ENCODE data around the gene CUL1. TPM values are rescaled to one million over a fixed set of nuclear protein-coding genes. Genes with fewer than 3 reads are reported as not detected.
A peak's percentile ranks its signal among the peaks of the same experiment; 100 is the strongest.

The CUL1 gene
- total and polyA plus RNA-seq, 2 experiments from 2014 or later: 35.6 to 71.3 TPM

DNA sequence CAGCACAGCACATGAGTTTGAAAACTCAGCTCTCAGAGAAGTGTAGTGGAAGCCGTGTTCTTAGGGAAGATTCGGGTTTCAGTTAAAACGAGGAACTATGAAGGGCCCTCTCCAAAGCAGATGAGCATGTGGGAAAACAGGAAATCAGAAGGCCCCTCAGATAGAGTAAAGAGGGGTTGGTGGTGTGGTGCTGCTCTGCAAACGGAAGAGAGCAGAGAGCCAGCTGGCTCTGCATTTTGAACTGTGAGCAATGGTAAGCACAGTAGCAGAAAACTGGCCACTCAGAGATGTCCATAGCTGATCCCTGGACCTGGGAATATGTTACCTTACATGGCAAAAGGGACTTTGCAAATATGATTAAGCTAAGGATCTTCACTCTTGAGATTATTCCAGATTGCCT is 27.9 kb upstream of the CUL1 start (continued):
- TF ChIP-seq ETS1 (IDR thresholded peaks at IDR 0.05): no peak
- no peak for TF ChIP-seq STAT1 (IDR thresholded peaks at IDR 0.05; ENCODE audit: unreplicated experiment)
- TF ChIP-seq JUNB (IDR thresholded peaks at IDR 0.05; ENCODE audit: unreplicated experiment): no peak
- TF ChIP-seq NANOG (IDR thresholded peaks at IDR 0.05; ENCODE audit: borderline replicate concordance): no peak

DNA sequence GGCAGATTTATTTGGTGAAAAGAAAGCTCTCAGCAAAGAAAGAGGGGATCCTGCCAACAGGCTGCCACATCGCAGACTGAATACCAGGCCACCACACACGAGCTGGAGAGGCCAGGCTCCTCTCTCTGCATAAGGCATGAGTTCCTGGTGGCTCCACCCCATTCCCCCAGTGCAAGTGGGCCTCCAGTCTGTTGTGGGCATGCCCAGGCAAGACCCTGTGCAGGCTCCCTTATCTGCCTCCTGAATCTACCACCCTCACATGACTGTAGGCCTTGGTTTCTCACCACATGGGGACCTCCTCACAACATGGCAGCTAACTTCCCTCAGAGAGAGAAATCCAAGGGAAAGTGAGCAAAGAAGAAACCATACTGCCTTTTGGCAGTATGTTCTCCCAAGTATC is 26.7 kb upstream of the CUL1 start:
- H3K9me2 ChIP-seq (ENCODE audit: insufficient read depth): peaks cover 7% of the 10 kb centered on the region; the same call in 1 of the 2 replicates
- Mint-ChIP-seq H3K27ac (no peak overlapping the region), H3K4me1 (peaks cover 5% of the 10 kb centered on the region; the same call in 2 of the 3 replicates), H3K4me3 (no peak overlapping the region), H3K27me3 (ENCODE audit: insufficient read depth, low read depth, poor library complexity) (peaks cover 1% of the 10 kb centered on the region), H3K9me3 (peaks cover 13% of the 10 kb centered on the region), H3K36me3 (ENCODE audit: low read depth) (peaks cover 6% of the 10 kb centered on the region; the same call in 2 of the 3 replicates)
- no peak overlapping the region for H3K4me3 ChIP-seq
- H3K79me2 ChIP-seq (replicated peaks; ENCODE audit: insufficient read depth): no peaks in the 10 kb centered on the region
- no peaks in the 10 kb centered on the region for H3K27me3 ChIP-seq (ENCODE audit: insufficient read depth)
- no peaks in the 10 kb centered on the region for H3K4me1 ChIP-seq (ENCODE audit: insufficient read depth)
- no peaks in the 10 kb centered on the region for H4K20me1 ChIP-seq (replicated peaks; ENCODE audit: insufficient read depth)
- H3K36me3 ChIP-seq (ENCODE audit: insufficient read depth): no peaks in the 10 kb centered on the region
- H3K27ac ChIP-seq (ENCODE audit: low read depth): no peak overlapping the region
- ATAC-seq: no peak
- 0 out of 2 replicates have a peak overlapping the region, but pooled peaks have one; percentile 63 for H2AFZ ChIP-seq
- no peaks in the 10 kb centered on the region for H3F3A ChIP-seq (replicated peaks; ENCODE audit: low read depth)
- DNase-seq (ENCODE audit: low spot score): no peak
- no peak overlapping the region for H3K4me2 ChIP-seq
- TF ChIP-seq EZH2 (IDR thresholded peaks at IDR 0.05; ENCODE audit: low read depth, unreplicated experiment) (no peak), EZH2phosphoT487 (IDR thresholded peaks at IDR 0.05; ENCODE audit: unreplicated experiment) (no peak), JUNB (IDR thresholded peaks at IDR 0.05; ENCODE audit: unreplicated experiment) (no peak), NANOG (IDR thresholded peaks at IDR 0.05; ENCODE audit: borderline replicate concordance) (no peak), ETS1 (IDR thresholded peaks at IDR 0.05) (no peak), ZNF114 (CRISPR knock-in tag; IDR thresholded peaks at IDR 0.05) (no peak), POLR2AphosphoS5 (IDR thresholded peaks at IDR 0.05; ENCODE audit: low read depth) (no peak), CREB1 (CRISPR knock-in tag; IDR thresholded peaks at IDR 0.05; ENCODE audit: low read depth) (no peak), STAT1 (IDR thresholded peaks at IDR 0.05; ENCODE audit: unreplicated experiment) (no peak), CTCF (conservative IDR thresholded peaks at IDR 0.05; ENCODE audit: low read depth in 2 of 2) (no peak), ZNF331 (CRISPR knock-in tag; IDR thresholded peaks at IDR 0.05; ENCODE audit: low read depth) (no peak)
- TF ChIP-seq, protein P1, sequence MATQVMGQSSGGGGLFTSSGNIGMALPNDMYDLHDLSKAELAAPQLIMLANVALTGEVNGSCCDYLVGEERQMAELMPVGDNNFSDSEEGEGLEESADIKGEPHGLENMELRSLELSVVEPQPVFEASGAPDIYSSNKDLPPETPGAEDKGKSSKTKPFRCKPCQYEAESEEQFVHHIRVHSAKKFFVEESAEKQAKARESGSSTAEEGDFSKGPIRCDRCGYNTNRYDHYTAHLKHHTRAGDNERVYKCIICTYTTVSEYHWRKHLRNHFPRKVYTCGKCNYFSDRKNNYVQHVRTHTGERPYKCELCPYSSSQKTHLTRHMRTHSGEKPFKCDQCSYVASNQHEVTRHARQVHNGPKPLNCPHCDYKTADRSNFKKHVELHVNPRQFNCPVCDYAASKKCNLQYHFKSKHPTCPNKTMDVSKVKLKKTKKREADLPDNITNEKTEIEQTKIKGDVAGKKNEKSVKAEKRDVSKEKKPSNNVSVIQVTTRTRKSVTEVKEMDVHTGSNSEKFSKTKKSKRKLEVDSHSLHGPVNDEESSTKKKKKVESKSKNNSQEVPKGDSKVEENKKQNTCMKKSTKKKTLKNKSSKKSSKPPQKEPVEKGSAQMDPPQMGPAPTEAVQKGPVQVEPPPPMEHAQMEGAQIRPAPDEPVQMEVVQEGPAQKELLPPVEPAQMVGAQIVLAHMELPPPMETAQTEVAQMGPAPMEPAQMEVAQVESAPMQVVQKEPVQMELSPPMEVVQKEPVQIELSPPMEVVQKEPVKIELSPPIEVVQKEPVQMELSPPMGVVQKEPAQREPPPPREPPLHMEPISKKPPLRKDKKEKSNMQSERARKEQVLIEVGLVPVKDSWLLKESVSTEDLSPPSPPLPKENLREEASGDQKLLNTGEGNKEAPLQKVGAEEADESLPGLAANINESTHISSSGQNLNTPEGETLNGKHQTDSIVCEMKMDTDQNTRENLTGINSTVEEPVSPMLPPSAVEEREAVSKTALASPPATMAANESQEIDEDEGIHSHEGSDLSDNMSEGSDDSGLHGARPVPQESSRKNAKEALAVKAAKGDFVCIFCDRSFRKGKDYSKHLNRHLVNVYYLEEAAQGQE (IDR thresholded peaks at IDR 0.05; ENCODE audit: unreplicated experiment): no peak
